ENCODE results near the gene THAP4. TPM values are rescaled to one million over a fixed set of nuclear protein-coding genes. Genes with fewer than 3 reads are reported as not detected.

Gene THAP4
- total RNA-seq, 1 experiment from 2014 or later: 94.8 TPM

DNA sequence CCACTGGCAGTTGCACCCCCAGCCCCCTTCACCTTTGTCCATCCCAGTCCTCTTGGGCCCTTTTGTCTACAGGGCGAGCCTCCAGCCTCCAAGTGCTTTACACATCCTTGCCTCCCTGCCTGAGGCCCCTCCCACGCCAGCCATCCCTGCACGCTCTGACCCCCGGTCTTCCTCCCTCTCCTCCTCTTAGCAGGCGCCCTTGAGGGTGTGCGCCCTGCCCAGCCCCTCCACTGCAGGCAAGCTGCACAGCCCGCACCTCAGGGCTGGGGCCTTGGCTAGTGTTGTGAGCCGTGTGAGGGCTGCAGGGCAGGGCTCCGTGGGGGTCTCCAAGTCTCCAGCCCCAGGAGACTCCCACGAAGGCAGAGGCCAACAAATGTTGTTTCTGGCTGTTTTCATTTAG lies 71.5 kb downstream of the THAP4 start:
- BruUV-seq (replicated peaks): no TSS peak
- H4K20me1 ChIP-seq (ENCODE audit: insufficient read depth): peaks cover 20% of the 10 kb centered on the region; the same call in 1 of the 2 replicates

DNA sequence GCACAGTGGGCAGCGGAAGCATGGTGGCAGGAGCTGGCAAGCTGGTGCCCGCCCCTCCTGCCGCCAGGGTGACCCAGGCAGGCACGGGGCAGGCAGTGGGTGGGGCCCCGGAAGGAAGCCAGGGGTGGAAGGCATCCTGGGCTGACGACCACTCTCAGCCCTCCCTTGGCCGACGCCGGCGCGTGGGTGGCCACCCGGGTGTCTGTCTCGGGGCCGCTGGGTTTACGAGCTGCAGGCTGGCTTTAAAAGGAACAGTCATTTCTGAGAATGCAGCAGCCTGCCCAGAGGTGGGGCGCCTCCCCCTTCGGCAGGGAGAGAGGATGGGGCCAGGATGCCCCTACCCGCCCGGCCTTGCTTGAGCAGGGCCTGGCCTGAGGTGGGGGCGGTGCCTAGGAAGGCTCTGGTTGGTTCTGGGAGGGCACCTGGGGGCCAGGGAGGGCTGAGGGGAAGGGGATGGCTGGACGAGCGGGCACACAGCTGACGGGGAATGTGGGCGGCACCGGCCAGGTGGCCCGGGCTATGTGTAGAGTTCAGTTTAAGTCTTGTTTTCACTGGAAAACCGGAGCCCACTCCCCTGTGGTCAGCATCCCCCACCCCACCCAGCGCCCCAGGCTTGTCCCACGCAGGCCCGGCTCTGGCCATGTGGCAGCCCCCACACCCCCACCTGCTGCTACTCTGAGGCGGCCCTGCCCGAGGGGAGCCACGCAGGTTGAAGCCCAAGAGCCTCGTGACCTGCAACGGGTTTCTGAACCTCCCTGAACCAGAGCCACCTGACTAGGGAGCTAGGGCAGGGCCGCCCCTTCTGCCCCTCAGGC lies 72.2 kb downstream of the THAP4 start:
- Histone ChIP-seq H3K4me1 (replicated peaks; ENCODE audit: insufficient read depth) (peaks cover 10% of the 10 kb centered on the region), H4K20me1 (ENCODE audit: insufficient read depth) (peaks cover 20% of the 10 kb centered on the region; the same call in 1 of the 2 replicates), H3K4me3 (no peak overlapping the region), H3K4me2 (no peak overlapping the region), H3K9me3 (ENCODE audit: insufficient read depth, low read depth) (no peaks in the 10 kb centered on the region), H3K79me2 (ENCODE audit: low read depth) (no peaks in the 10 kb centered on the region), H3K9me2 (ENCODE audit: insufficient read depth) (no peaks in the 10 kb centered on the region), H3F3A (ENCODE audit: insufficient read depth, low read depth) (0 out of 2 replicates have a peak, but pooled peaks cover 4% of the 10 kb centered on the region), H3K27me3 (ENCODE audit: insufficient read depth, low read depth) (no peaks in the 10 kb centered on the region), H3K36me3 (ENCODE audit: low read depth) (no peaks in the 10 kb centered on the region), H2AFZ (no peak overlapping the region), H3K27ac (no peak overlapping the region)
- ChIA-PET POLR2A (ENCODE audit: unreplicated experiment) (no interaction called here), CTCF (no interaction called here)
- TF ChIP-seq, protein P1, sequence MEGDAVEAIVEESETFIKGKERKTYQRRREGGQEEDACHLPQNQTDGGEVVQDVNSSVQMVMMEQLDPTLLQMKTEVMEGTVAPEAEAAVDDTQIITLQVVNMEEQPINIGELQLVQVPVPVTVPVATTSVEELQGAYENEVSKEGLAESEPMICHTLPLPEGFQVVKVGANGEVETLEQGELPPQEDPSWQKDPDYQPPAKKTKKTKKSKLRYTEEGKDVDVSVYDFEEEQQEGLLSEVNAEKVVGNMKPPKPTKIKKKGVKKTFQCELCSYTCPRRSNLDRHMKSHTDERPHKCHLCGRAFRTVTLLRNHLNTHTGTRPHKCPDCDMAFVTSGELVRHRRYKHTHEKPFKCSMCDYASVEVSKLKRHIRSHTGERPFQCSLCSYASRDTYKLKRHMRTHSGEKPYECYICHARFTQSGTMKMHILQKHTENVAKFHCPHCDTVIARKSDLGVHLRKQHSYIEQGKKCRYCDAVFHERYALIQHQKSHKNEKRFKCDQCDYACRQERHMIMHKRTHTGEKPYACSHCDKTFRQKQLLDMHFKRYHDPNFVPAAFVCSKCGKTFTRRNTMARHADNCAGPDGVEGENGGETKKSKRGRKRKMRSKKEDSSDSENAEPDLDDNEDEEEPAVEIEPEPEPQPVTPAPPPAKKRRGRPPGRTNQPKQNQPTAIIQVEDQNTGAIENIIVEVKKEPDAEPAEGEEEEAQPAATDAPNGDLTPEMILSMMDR (conservative IDR thresholded peaks at IDR 0.05): no peak
- DNase-seq: no peak
- intact Hi-C loops (cut with micrococcal nuclease; ENCODE audit: unreplicated experiment): loop anchor here (5.0 kb wide), 3 partner anchors 32 to 317 kb away; partner anchors contain the start of gene FARP2
- BruUV-seq (replicated peaks): no TSS peak

More for the DNA sequence above, 71.5 kb downstream of the THAP4 start:
- Histone ChIP-seq H3K4me2 (no peak overlapping the region), H3K36me3 (ENCODE audit: low read depth) (no peaks in the 10 kb centered on the region), H2AFZ (no peak overlapping the region), H3K79me2 (ENCODE audit: low read depth) (no peaks in the 10 kb centered on the region), H3K27ac (no peak overlapping the region), H3K9me3 (ENCODE audit: insufficient read depth, low read depth) (no peaks in the 10 kb centered on the region), H3K27me3 (ENCODE audit: insufficient read depth, low read depth) (no peaks in the 10 kb centered on the region), H3K4me1 (replicated peaks; ENCODE audit: insufficient read depth) (peaks cover 10% of the 10 kb centered on the region), H3K4me3 (no peak overlapping the region), H3F3A (ENCODE audit: insufficient read depth, low read depth) (0 out of 2 replicates have a peak, but pooled peaks cover 4% of the 10 kb centered on the region), H3K9me2 (ENCODE audit: insufficient read depth) (no peaks in the 10 kb centered on the region)
- ChIA-PET CTCF (no interaction called here), POLR2A (ENCODE audit: unreplicated experiment) (no interaction called here)
- no peak for TF ChIP-seq EZH2 (IDR thresholded peaks at IDR 0.05; ENCODE audit: low read depth)
- TF ChIP-seq, protein P1 (conservative IDR thresholded peaks at IDR 0.05): no peak
- DNase-seq: no peak
- intact Hi-C loops (cut with micrococcal nuclease; ENCODE audit: unreplicated experiment): no loop called here

DNA sequence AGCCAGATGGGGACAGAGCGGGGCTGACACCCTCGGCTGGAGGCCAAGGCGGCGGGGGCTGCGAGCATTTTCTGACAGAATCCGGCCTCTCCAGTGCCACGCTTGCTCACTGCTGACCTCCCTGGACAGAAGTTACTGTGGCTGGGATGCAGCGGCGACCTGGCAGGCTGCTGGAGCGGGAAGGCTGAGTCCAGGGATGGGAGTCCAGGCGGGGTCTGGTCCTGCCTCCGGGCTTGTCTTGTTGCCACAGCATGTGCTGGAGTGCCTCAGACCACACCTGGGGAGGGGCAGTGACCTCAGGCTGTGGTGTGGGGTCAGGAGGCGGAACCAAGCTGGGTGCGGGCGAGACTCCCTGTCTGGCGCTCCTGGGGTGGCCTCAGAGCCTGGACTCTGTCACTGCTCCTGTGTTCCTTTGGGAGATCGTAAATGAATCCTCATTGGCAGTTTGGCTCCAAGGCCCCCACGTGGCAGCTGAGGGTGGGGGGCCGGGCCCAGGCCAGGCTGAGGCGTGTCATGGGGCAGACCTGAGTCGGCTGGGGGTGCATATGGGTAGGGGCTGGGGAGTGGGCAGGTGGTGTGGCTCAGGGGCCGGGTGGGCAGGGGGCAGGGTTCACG lies 72.9 kb downstream of the THAP4 start:
- no peak overlapping the region for H3K4me3 ChIP-seq
- intact Hi-C loops (cut with micrococcal nuclease; ENCODE audit: unreplicated experiment): loop anchor here (5.0 kb wide), 3 partner anchors 33 to 318 kb away; partner anchors contain the start of gene FARP2
- peaks cover 10% of the 10 kb centered on the region for H3K4me1 ChIP-seq (replicated peaks; ENCODE audit: insufficient read depth)
- H3K4me2 ChIP-seq: no peak overlapping the region
- no peaks in the 10 kb centered on the region for H3K79me2 ChIP-seq (ENCODE audit: low read depth)
- POLR2A ChIA-PET (ENCODE audit: unreplicated experiment): no interaction called here
- no peaks in the 10 kb centered on the region for H3K27me3 ChIP-seq (ENCODE audit: insufficient read depth, low read depth)
- CTCF ChIA-PET: no interaction called here
- no peak for TF ChIP-seq EZH2 (IDR thresholded peaks at IDR 0.05; ENCODE audit: low read depth)
- TF ChIP-seq, protein P1 (conservative IDR thresholded peaks at IDR 0.05): no peak
- no peaks in the 10 kb centered on the region for H3K36me3 ChIP-seq (ENCODE audit: low read depth)
- H4K20me1 ChIP-seq (ENCODE audit: insufficient read depth): peaks cover 20% of the 10 kb centered on the region; the same call in 1 of the 2 replicates
- no peaks in the 10 kb centered on the region for H3K9me2 ChIP-seq (ENCODE audit: insufficient read depth)
- BruUV-seq (replicated peaks): no TSS peak
- H2AFZ ChIP-seq: no peak overlapping the region
- H3F3A ChIP-seq (ENCODE audit: insufficient read depth, low read depth): 0 out of 2 replicates have a peak, but pooled peaks cover 4% of the 10 kb centered on the region
- no peak for DNase-seq
- no peaks in the 10 kb centered on the region for H3K9me3 ChIP-seq (ENCODE audit: insufficient read depth, low read depth)
- H3K27ac ChIP-seq: no peak overlapping the region

Measured in PC-9 (cell line).